KMS-11 (cell line): Measurements from ENCODE around the gene TRAPPC3L.

Experiments used
- H2AFZ ChIP-seq: fragments of 200-600 bp; sonication (generic); 2 replicates; pipeline ENCODE4 v1.6.1; 2016; ENCODE audit warnings: antibody characterized with exemption, mixed run types, low read depth
- H3K27ac ChIP-seq: fragments of 200-600 bp; sonication (generic); 2 replicates; pipeline ENCODE4 v1.6.1; 2016; ENCODE audit warnings: mild to moderate bottlenecking, mixed run types
- H3K27me3 ChIP-seq: fragments of 200-600 bp; sonication (generic); 2 replicates; pipeline ENCODE4 v1.6.1; 2017; ENCODE audit warnings: mild to moderate bottlenecking, low read depth, mixed run types, moderate library complexity; ENCODE audit not compliant: insufficient read depth
- H3K36me3 ChIP-seq: fragments of 200-600 bp; sonication (generic); 2 replicates; pipeline ENCODE4 v1.6.1; 2017; ENCODE audit warnings: mild to moderate bottlenecking, mixed run types; ENCODE audit not compliant: insufficient read depth
- H3K4me1 ChIP-seq: fragments of 200-600 bp; sonication (generic); 2 replicates; pipeline ENCODE4 v1.6.1; 2016; ENCODE audit warnings: mild to moderate bottlenecking, low read depth, mixed run types; ENCODE audit not compliant: poor library complexity, severe bottlenecking
- H3K4me2 ChIP-seq: fragments of 200-600 bp; sonication (generic); 2 replicates; pipeline ENCODE4 v1.7.0; 2016; ENCODE audit warnings: mild to moderate bottlenecking, mixed run types
- H3K4me3 ChIP-seq: fragments of 200-600 bp; sonication (generic); IDR thresholded peaks from 2 replicates; pipeline ENCODE4 v1.6.1; 2017; ENCODE audit warnings: low read depth, low read length, mixed read lengths; ENCODE audit not compliant: insufficient read depth
- H3K79me2 ChIP-seq: fragments of 200-600 bp; sonication (generic); 2 replicates; pipeline ENCODE4 v1.6.1; 2016; ENCODE audit warnings: low read depth, mixed run types; ENCODE audit not compliant: insufficient read depth
- H3K9ac ChIP-seq: fragments of 200-600 bp; sonication (generic); 2 replicates; pipeline ENCODE4 v1.6.1; 2016; ENCODE audit warnings: mild to moderate bottlenecking, mixed run types
- H4K20me1 ChIP-seq: fragments of 200-600 bp; sonication (generic); 2 replicates; pipeline ENCODE4 v1.6.1; 2016; ENCODE audit warnings: mild to moderate bottlenecking, mixed run types; ENCODE audit not compliant: insufficient read depth
- TF ChIP-seq, protein P1 (sequence below): fragments of 200-600 bp; sonication (generic); conservative IDR thresholded peaks from 2 replicates; pipeline ENCODE4 v1.6.1; 2017; ENCODE audit warnings: low read depth, mild to moderate bottlenecking, antibody characterized with exemption, low read length, moderate library complexity, mixed read lengths

Gene TRAPPC3L

DNA sequence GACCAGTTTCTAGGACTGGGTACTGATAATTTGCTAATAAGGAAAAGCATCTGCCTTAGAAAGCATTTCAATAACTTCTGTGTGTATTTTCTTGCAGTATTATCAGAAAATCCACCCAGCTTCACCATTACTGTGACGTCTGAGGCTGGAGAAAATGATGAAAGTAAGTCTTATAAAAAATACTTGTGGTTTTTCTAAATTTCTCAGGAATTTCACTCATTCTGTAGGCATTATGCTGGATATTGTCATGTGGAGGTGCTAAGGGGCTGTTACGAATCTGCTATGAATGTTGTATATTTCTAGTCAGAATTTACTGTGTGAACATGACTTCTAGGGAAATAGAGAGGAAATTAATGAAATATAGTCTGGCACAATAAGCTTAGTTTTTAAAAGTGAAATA lies 34.7 kb upstream of the TRAPPC3L start:
- no peak overlapping the region for H3K4me2 ChIP-seq
- H3K27me3 ChIP-seq = no peaks in the 10 kb centered on the region
- no peak overlapping the region for H3K27ac ChIP-seq
- H2AFZ ChIP-seq = no peak overlapping the region
- no peaks in the 10 kb centered on the region for H3K4me1 ChIP-seq
- peaks cover 3% of the 10 kb centered on the region; the same call in 1 of the 2 replicates for H3K79me2 ChIP-seq
- no peak overlapping the region for H3K9ac ChIP-seq
- no peak overlapping the region for H3K4me3 ChIP-seq
- H4K20me1 ChIP-seq = 0 out of 2 replicates have a peak, but pooled peaks cover 4% of the 10 kb centered on the region
- TF ChIP-seq, protein P1, sequence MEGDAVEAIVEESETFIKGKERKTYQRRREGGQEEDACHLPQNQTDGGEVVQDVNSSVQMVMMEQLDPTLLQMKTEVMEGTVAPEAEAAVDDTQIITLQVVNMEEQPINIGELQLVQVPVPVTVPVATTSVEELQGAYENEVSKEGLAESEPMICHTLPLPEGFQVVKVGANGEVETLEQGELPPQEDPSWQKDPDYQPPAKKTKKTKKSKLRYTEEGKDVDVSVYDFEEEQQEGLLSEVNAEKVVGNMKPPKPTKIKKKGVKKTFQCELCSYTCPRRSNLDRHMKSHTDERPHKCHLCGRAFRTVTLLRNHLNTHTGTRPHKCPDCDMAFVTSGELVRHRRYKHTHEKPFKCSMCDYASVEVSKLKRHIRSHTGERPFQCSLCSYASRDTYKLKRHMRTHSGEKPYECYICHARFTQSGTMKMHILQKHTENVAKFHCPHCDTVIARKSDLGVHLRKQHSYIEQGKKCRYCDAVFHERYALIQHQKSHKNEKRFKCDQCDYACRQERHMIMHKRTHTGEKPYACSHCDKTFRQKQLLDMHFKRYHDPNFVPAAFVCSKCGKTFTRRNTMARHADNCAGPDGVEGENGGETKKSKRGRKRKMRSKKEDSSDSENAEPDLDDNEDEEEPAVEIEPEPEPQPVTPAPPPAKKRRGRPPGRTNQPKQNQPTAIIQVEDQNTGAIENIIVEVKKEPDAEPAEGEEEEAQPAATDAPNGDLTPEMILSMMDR = no peak
- H3K36me3 ChIP-seq = no peaks in the 10 kb centered on the region

DNA sequence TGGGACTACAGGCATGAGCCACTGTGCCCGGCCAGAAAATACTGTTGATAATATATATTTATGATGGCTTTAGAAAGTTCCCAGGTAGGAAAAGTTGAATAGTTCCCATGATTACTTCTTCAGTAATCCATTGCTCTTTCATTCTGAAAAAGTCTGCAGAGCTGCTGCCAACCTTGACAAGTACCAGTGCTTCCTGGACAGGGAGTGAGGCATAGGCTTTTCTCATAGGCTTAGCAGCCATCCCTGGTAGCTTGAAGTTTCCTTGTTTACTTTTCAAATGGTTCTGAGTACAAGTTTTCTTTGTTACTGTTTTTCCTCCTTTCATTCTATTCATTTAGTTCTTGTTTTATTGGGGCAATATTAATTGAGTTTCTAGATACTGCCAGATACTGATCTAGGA lies 33.7 kb upstream of the TRAPPC3L start:
- no peaks in the 10 kb centered on the region for H3K27me3 ChIP-seq
- H3K4me2 ChIP-seq = no peak overlapping the region
- H3K9ac ChIP-seq = no peak overlapping the region
- H3K4me3 ChIP-seq = no peak overlapping the region
- no peaks in the 10 kb centered on the region for H3K36me3 ChIP-seq
- 0 out of 2 replicates have a peak, but pooled peaks cover 4% of the 10 kb centered on the region for H4K20me1 ChIP-seq
- no peaks in the 10 kb centered on the region for H3K4me1 ChIP-seq
- TF ChIP-seq, protein P1 = no peak
- no peak overlapping the region for H3K27ac ChIP-seq
- no peak overlapping the region for H2AFZ ChIP-seq
- H3K79me2 ChIP-seq = peaks cover 5% of the 10 kb centered on the region; the same call in 1 of the 2 replicates

DNA sequence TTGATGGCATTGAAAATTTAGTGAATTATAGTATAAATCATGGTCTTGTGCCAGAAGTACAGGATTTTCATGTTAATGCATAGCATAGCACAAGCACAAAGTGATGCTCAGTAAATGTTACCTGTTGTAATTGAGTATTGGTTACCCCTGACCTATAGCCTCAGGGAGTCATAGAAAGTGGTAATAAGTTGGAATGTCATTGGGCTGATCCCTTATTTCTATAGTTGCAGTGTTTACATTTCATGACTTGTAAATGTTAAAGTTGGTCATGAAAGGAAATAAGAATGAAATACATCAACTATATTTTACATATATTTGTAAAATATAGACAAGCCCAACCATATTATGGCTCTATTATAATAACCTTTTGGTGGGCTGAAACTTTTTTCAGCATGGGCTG lies 32.9 kb upstream of the TRAPPC3L start:
- no peaks in the 10 kb centered on the region for H3K36me3 ChIP-seq
- no peak overlapping the region for H3K4me3 ChIP-seq
- 0 out of 2 replicates have a peak, but pooled peaks cover 4% of the 10 kb centered on the region for H4K20me1 ChIP-seq
- peaks cover 4% of the 10 kb centered on the region for H3K4me1 ChIP-seq
- no peak overlapping the region for H3K27ac ChIP-seq
- no peak overlapping the region for H2AFZ ChIP-seq
- H3K4me2 ChIP-seq = no peak overlapping the region
- H3K27me3 ChIP-seq = no peaks in the 10 kb centered on the region
- peaks cover 13% of the 10 kb centered on the region; the same call in 1 of the 2 replicates for H3K79me2 ChIP-seq
- no peak overlapping the region for H3K9ac ChIP-seq
- TF ChIP-seq, protein P1 = no peak

DNA sequence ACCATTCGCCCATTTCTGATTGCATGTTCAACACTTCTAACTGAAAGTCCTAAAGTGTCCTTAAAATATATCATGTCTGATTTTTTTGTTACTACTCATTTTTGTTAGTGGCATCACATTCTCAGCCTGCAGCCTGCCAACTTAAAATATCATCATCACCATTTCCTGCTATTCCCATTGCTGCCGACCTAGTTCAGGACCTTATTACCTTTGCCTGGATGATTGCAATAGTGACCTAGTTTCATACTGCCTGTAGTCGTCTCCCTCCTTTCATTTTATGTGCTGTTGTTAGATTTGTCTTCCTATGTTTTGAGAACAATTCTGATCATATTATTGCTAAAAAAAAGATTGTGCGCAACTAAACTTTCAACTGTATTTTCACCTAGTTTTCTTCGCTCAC lies 32.0 kb upstream of the TRAPPC3L start:
- Histone ChIP-seq H2AFZ (no peak overlapping the region), H3K27me3 (no peaks in the 10 kb centered on the region), H3K4me2 (no peak overlapping the region), H3K9ac (no peak overlapping the region), H3K4me1 (peaks cover 13% of the 10 kb centered on the region), H3K4me3 (no peak overlapping the region), H3K36me3 (no peaks in the 10 kb centered on the region), H3K27ac (no peak overlapping the region), H4K20me1 (0 out of 2 replicates have a peak, but pooled peaks cover 4% of the 10 kb centered on the region), H3K79me2 (peaks cover 21% of the 10 kb centered on the region)
- TF ChIP-seq, protein P1 = no peak
